Adrenal gland (tissue), 12 donors: Measurements from ENCODE around the gene LRRC19. TPM values are rescaled to one million over a fixed set of nuclear protein-coding genes. Genes with fewer than 3 reads are reported as not detected.
A peak's percentile ranks its signal among the peaks of the same experiment; 100 is the strongest.

Experiments
- DNase-seq, 7 donors: peaks; one replicate each; pipeline ENCODE4 v3.0.0-alpha.2; 2019 to 2020
- H3K27ac ChIP-seq, 5 donors: fragments of 200-600 bp; sonication (generic) in 4 of 5; 1 replicate in 3 of 5; 2 replicates in 2 of 5; pipeline versions ENCODE4 v1.5.1 to v1.8.0; 2016 to 2020; ENCODE audit warnings: mild to moderate bottlenecking in 1 of 5
- H3K27me3 ChIP-seq: fragments of 200-600 bp; 2 replicates; pipeline ENCODE4 v1.8.0; 2021
- H3K36me3 ChIP-seq, 2 donors: fragments of 200-600 bp; replicated peaks in 1 of 2; 1 replicate in 1 of 2; 2 replicates in 1 of 2; pipeline versions ENCODE4 v1.5.1 to v1.8.0; 2018 to 2022
- H3K4me1 ChIP-seq, 2 donors: fragments of 200-600 bp; replicated peaks in 1 of 2; 1 replicate in 1 of 2; 2 replicates in 1 of 2; pipeline versions ENCODE4 v1.5.1 to v1.8.0; 2018 to 2021
- H3K4me3 ChIP-seq, 4 donors: fragments of 200-600 bp; sonication (generic) in 3 of 4; one replicate each; pipeline ENCODE4 v1.5.1; 2016 to 2018
- H3K9me3 ChIP-seq, 3 donors: fragments of 200-600 bp; sonication (generic) in 1 of 3; replicated peaks in 1 of 3; 1 replicate in 2 of 3; 2 replicates in 1 of 3; pipeline versions ENCODE4 v1.5.1 to v1.8.0; 2016 to 2021
- CTCF ChIP-seq, 6 experiments: fragments of 450-650 bp in 4 of 6; fragments of 200-600 bp in 2 of 6; sonication (generic) in 1 of 6; IDR thresholded peaks; 1 replicate in 5 of 6; 2 replicates in 1 of 6; pipeline versions ENCODE4 v1.5.1 to v1.8.0; 2016 to 2021; ENCODE audit warnings: antibody characterized with exemption in 6 of 6, mild to moderate bottlenecking in 2 of 6, moderate library complexity in 1 of 6
- POLR2A ChIP-seq, 2 donors: fragments of 450-650 bp; IDR thresholded peaks; one replicate each; pipeline ENCODE4 v1.6.1; 2017; ENCODE audit warnings: antibody characterized with exemption in 2 of 2, mild to moderate bottlenecking in 2 of 2, moderate library complexity in 1 of 2
- WGBS, 4 donors: extraction: QIAGEN DNeasy Blood & Tissue Kit in 2 of 4; methylation state at CpG; one replicate each; pipeline versions ENCODE4 v1.1.5 to v1.1.7; 2013 to 2017; 5-methylcytosine and 5-hydroxymethylcytosine counted together
- intact Hi-C, 2 donors: fragments of 100-400 bp; cut with DNase I; formaldehyde crosslinking; loops; one replicate each; pipeline versions ENCODE4 v1.14.1 to v1.15.0; 2022 to 2023
- polyA plus RNA-seq, 3 donors: library from polyadenylated mRNA; stranded (reverse); fragments of 200-250 nt in 2 of 3; fragments of 350-450 nt in 1 of 3; fragmentation: Illumina TruSeq in 1 of 3; extraction: RNeasy Lipid Tissue Mini Kit (QIAGEN cat#74804) in 1 of 3; gene quantifications; one replicate each; pipeline ENCODE4 v1.2.3, GENCODE V29; 2013 to 2014
- total RNA-seq, 9 donors: library from RNA; depleted of rRNA in 4 of 9; stranded (reverse); fragments of >200 nt in 4 of 9; fragments of 120-200 nt in 1 of 9; fragmentation: NEBNext Ultra II Directional in 1 of 9; extraction: Animal tissue kit (Norgen Biotek cat#: 25700) in 1 of 9; gene quantifications; one replicate each; pipeline versions ENCODE4 v1.1.0 to v1.2.4, GENCODE V29; 2013 to 2023
- donor health status: healthy with polysubstance abuse.
- donor health status: Bipolar disorder and iron deficiency.
- donor health status: DM: yes; HTN: yes; CAD: no.
- donor health status: DM: no; HTN: no; CAD: no.
- donor health status: DM: no; HTN: no; CAD: no.
- donor health status: DM: yes; HTN: yes; CAD: no.

Gene LRRC19
- total and polyA plus RNA-seq, 12 donors: not detected

- TF ChIP-seq CTCF (IDR thresholded peaks at IDR 0.05) (peak; percentile 32 to 75 (median 66)), POLR2A (IDR thresholded peaks at IDR 0.05) (no peak)
- WGBS, 4 donors: 83 to 89% (median 86%) methylated on average over 18 of the region's 18 CpGs
- H3K27ac ChIP-seq: no peak overlapping the region
- H3K27me3 ChIP-seq: no peaks in the 10 kb centered on the region
- no peaks in the 10 kb centered on the region for H3K4me1 ChIP-seq
- no peaks in the 10 kb centered on the region for H3K9me3 ChIP-seq
- intact Hi-C loops: loop anchor here (10.0 kb wide), 2 partner anchors 91 to 231 kb away; no protein-coding TSS in a partner anchor
- DNase-seq: peak; percentile 25 to 74 (median 43)
- H3K4me3 ChIP-seq: no peak overlapping the region
- H3K36me3 ChIP-seq: peaks cover 0 to 4% of the 10 kb centered on the region in 2 donors
These were observed 29.5 kb downstream of the LRRC19 start for GRCh38 chr9:26975728-26976707.

- intact Hi-C loops: loop anchor here (5.0 to 10.0 kb wide), 3 partner anchors 90 to 230 kb away; no protein-coding TSS in a partner anchor
- Histone ChIP-seq H3K9me3 (no peaks in the 10 kb centered on the region), H3K36me3 (peaks cover 0 to 4% of the 10 kb centered on the region in 2 donors), H3K4me3 (no peak overlapping the region), H3K27me3 (no peaks in the 10 kb centered on the region), H3K27ac (no peak overlapping the region), H3K4me1 (no peaks in the 10 kb centered on the region)
- no peak for DNase-seq
- 87 to 92% (median 89%) methylated on average over 4 of the region's 4 CpGs for whole genome bisulfite sequencing, 4 donors
- TF ChIP-seq CTCF (IDR thresholded peaks at IDR 0.05) (no peak), POLR2A (IDR thresholded peaks at IDR 0.05) (no peak)
These were observed 30.5 kb downstream of the LRRC19 start for GRCh38 chr9:26974927-26975326.

- 82 to 96% (median 91%) methylated on average over 5 of the region's 5 CpGs for WGBS, 4 donors
These were observed 31.5 kb downstream of the LRRC19 start for GRCh38 chr9:26973989-26974388.

More at GRCh38 chr9:26973989-26974388, 31.5 kb downstream of the LRRC19 start:
- Histone ChIP-seq H3K9me3 (no peaks in the 10 kb centered on the region), H3K36me3 (peaks cover 0 to 4% of the 10 kb centered on the region in 2 donors), H3K27me3 (no peaks in the 10 kb centered on the region), H3K4me1 (peaks cover 0 to 2% of the 10 kb centered on the region in 2 donors), H3K27ac (no peak overlapping the region), H3K4me3 (no peak overlapping the region)
- TF ChIP-seq POLR2A (IDR thresholded peaks at IDR 0.05) (no peak), CTCF (IDR thresholded peaks at IDR 0.05) (no peak)
- DNase-seq: no peak
- intact Hi-C loops: loop anchor here (5.0 to 10.0 kb wide), 3 partner anchors 89 to 229 kb away; no protein-coding TSS in a partner anchor
